Ectodermal cell (in vitro differentiated cells): ENCODE results near the gene HIVEP3.

Experiments
- H3K27ac ChIP-seq: 2 replicates; pipeline ENCODE4 v1.7.0; 2013; ENCODE audit warnings: mild to moderate bottlenecking, low read depth, low read length; ENCODE audit not compliant: insufficient read depth, poor library complexity, severe bottlenecking
- H3K27me3 ChIP-seq: 2 replicates; pipeline ENCODE4 v1.7.0; 2013; ENCODE audit warnings: mild to moderate bottlenecking, low read length; ENCODE audit not compliant: insufficient read depth, control insufficient read depth, poor library complexity, severe bottlenecking
- H3K36me3 ChIP-seq: one replicate; pipeline ENCODE4 v1.7.0; 2013; ENCODE audit warnings: low read length; ENCODE audit not compliant: control insufficient read depth, insufficient read depth
- H3K4me1 ChIP-seq: one replicate; pipeline ENCODE4 v1.7.0; 2013; ENCODE audit warnings: low read length; ENCODE audit not compliant: control insufficient read depth, insufficient read depth
- H3K4me3 ChIP-seq: 2 replicates; pipeline ENCODE4 v1.7.0; 2013; ENCODE audit warnings: low read depth, low read length, control low read depth; ENCODE audit not compliant: insufficient read depth
- H3K9me3 ChIP-seq: 2 replicates; pipeline ENCODE4 v1.7.0; 2013; ENCODE audit warnings: mild to moderate bottlenecking, low read length, moderate library complexity; ENCODE audit not compliant: control insufficient read depth
- WGBS, 2 experiments: methylation state at CpG; one replicate each; pipeline ENCODE4 v1.1.7; 2013; ENCODE audit warnings: missing lambda C conversion rate in 2 of 2; 5-methylcytosine and 5-hydroxymethylcytosine counted together

Gene HIVEP3

GRCh38 chr1:41674522-41674921, 244.2 kb downstream of the HIVEP3 start:
- Histone ChIP-seq H3K9me3 (no peaks in the 10 kb centered on the region), H3K4me3 (no peak overlapping the region), H3K4me1 (no peaks in the 10 kb centered on the region), H3K27me3 (no peaks in the 10 kb centered on the region), H3K36me3 (no peaks in the 10 kb centered on the region), H3K27ac (no peak overlapping the region)
- WGBS, 2 experiments = 83 to 85% methylated on average over 10 of the region's 10 CpGs

GRCh38 chr1:41673806-41674205, 244.9 kb downstream of the HIVEP3 start:
- Histone ChIP-seq H3K27ac (no peak overlapping the region), H3K4me1 (no peaks in the 10 kb centered on the region), H3K27me3 (no peaks in the 10 kb centered on the region), H3K4me3 (no peak overlapping the region), H3K9me3 (no peaks in the 10 kb centered on the region), H3K36me3 (no peaks in the 10 kb centered on the region)
- 69 to 75% methylated on average over 9 of the region's 9 CpGs for WGBS, 2 experiments

GRCh38 chr1:41673378-41673777, 245.3 kb downstream of the HIVEP3 start:
- H3K27ac ChIP-seq = no peak overlapping the region
- no peaks in the 10 kb centered on the region for H3K27me3 ChIP-seq
- no peaks in the 10 kb centered on the region for H3K36me3 ChIP-seq
- no peaks in the 10 kb centered on the region for H3K4me1 ChIP-seq
- no peak overlapping the region for H3K4me3 ChIP-seq
- H3K9me3 ChIP-seq = no peaks in the 10 kb centered on the region
- 80 to 87% methylated on average over 4 of the region's 4 CpGs for WGBS, 2 experiments

- H3K27me3 ChIP-seq = no peaks in the 10 kb centered on the region
- no peak overlapping the region for H3K4me3 ChIP-seq
- no peaks in the 10 kb centered on the region for H3K36me3 ChIP-seq
- WGBS, 2 experiments = 82 to 83% methylated on average over 9 of the region's 9 CpGs
- no peaks in the 10 kb centered on the region for H3K9me3 ChIP-seq
- no peak overlapping the region for H3K27ac ChIP-seq
- H3K4me1 ChIP-seq = no peaks in the 10 kb centered on the region
Observed at GRCh38 chr1:41672641-41673361, 245.9 kb downstream of the HIVEP3 start.

- WGBS, 2 experiments = 78 to 79% methylated on average over 4 of the region's 4 CpGs
- H3K27ac ChIP-seq = no peak overlapping the region
- no peaks in the 10 kb centered on the region for H3K27me3 ChIP-seq
- H3K4me1 ChIP-seq = no peaks in the 10 kb centered on the region
- no peaks in the 10 kb centered on the region for H3K9me3 ChIP-seq
- no peak overlapping the region for H3K4me3 ChIP-seq
- H3K36me3 ChIP-seq = no peaks in the 10 kb centered on the region
Observed at GRCh38 chr1:41672173-41672572, 246.5 kb downstream of the HIVEP3 start.

- 90 to 92% methylated on average over 15 of the region's 15 CpGs for WGBS, 2 experiments
- no peaks in the 10 kb centered on the region for H3K36me3 ChIP-seq
- H3K9me3 ChIP-seq = no peaks in the 10 kb centered on the region
- H3K4me1 ChIP-seq = no peaks in the 10 kb centered on the region
- no peak overlapping the region for H3K4me3 ChIP-seq
- H3K27ac ChIP-seq = no peak overlapping the region
- no peaks in the 10 kb centered on the region for H3K27me3 ChIP-seq
Observed at GRCh38 chr1:41671116-41671755, 247.5 kb downstream of the HIVEP3 start.

- 70 to 71% methylated on average over 4 of the region's 4 CpGs for WGBS, 2 experiments
- no peaks in the 10 kb centered on the region for H3K9me3 ChIP-seq
- no peaks in the 10 kb centered on the region for H3K27me3 ChIP-seq
- no peak overlapping the region for H3K27ac ChIP-seq
- no peaks in the 10 kb centered on the region for H3K4me1 ChIP-seq
- no peaks in the 10 kb centered on the region for H3K36me3 ChIP-seq
- H3K4me3 ChIP-seq = no peak overlapping the region
Observed at GRCh38 chr1:41670217-41670957, 248.3 kb downstream of the HIVEP3 start.

GRCh38 chr1:41668967-41669366, 249.8 kb downstream of the HIVEP3 start:
- no peak overlapping the region for H3K27ac ChIP-seq
- H3K36me3 ChIP-seq = no peaks in the 10 kb centered on the region
- 81 to 82% methylated on average over 3 of the region's 3 CpGs for WGBS, 2 experiments
- no peak overlapping the region for H3K4me3 ChIP-seq
- peaks cover 7% of the 10 kb centered on the region for H3K27me3 ChIP-seq
- no peaks in the 10 kb centered on the region for H3K9me3 ChIP-seq
- H3K4me1 ChIP-seq = no peaks in the 10 kb centered on the region

- Histone ChIP-seq H3K4me3 (no peak overlapping the region), H3K27ac (no peak overlapping the region), H3K36me3 (no peaks in the 10 kb centered on the region), H3K4me1 (no peaks in the 10 kb centered on the region), H3K27me3 (peaks cover 14% of the 10 kb centered on the region), H3K9me3 (no peaks in the 10 kb centered on the region)
- 91 to 94% methylated on average over 7 of the region's 7 CpGs for WGBS, 2 experiments
Observed at GRCh38 chr1:41668054-41668660, 250.6 kb downstream of the HIVEP3 start.
